GM12878 (cell line): ENCODE data around the gene TRPC6. TPM values are rescaled to one million over a fixed set of nuclear protein-coding genes. Genes with fewer than 3 reads are reported as not detected.

Experiments
- ATAC-seq: fragments of 200-7000 bp; cut with Tn5 transposase; 3 replicates; pipeline ENCODE4 v1.9.1; 2020; ENCODE audit warnings: mild to moderate bottlenecking, moderate library complexity
- BruUV-seq: library from RNA; stranded (reverse); fragments of 400-500 nt; replicated peaks from 2 replicates; lab custom pipeline; 2021; lab: Mats Ljungman, UMichigan
- CTCF ChIA-PET: fragments of 300-600 bp; sonication (Branson Sonifier 250); formaldehyde crosslinking; extraction: SDS; loops from one replicate; lab custom pipeline; 2021; ENCODE audit warnings: inconsistent platforms; lab: Yijun Ruan, JAX
- POLR2A ChIA-PET: fragments of 350-600 bp; formaldehyde crosslinking; extraction: SDS; loops from one replicate; lab custom pipeline; 2021; ENCODE audit warnings: inconsistent platforms; lab: Charles Lee
- RAD21 ChIA-PET: fragments of 300-600 bp; sonication (Branson Sonifier 250); formaldehyde crosslinking; loops from one replicate; lab custom pipeline; 2023; ENCODE audit warnings: antibody characterized with exemption; ENCODE audit not compliant: unreplicated experiment; lab: Charles Lee
- SMC1A ChIA-PET: fragments of 300-600 bp; sonication (Branson Sonifier 250); formaldehyde crosslinking; loops from one replicate; lab custom pipeline; 2023; ENCODE audit not compliant: unreplicated experiment, uncharacterized antibody; lab: Charles Lee
- DNase-seq: peaks from one replicate; pipeline ENCODE4 v3.0.0-alpha.2; 2011; ENCODE audit warnings: low read depth, low spot score
- FAIRE-seq: peaks from 3 replicates; lab custom pipeline; 2011; peaks lifted over from hg19 to GRCh38; lab: Jason Lieb, UNC
- H2AFZ ChIP-seq: 2 replicates; pipeline ENCODE4 v1.6.0; 2011; ENCODE audit warnings: low read depth, low read length, control low read depth; ENCODE audit not compliant: control insufficient read depth
- H3K27ac ChIP-seq: 2 replicates; pipeline ENCODE4 v1.5.1; 2011; ENCODE audit warnings: control low read depth; ENCODE audit not compliant: control insufficient read depth, insufficient read depth
- H3K27me3 ChIP-seq, 2 experiments: replicated peaks in 1 of 2; 2 replicates each; pipeline versions ENCODE4 v1.6.0 to v1.6.1; 2011; ENCODE audit warnings: low read length in 1 of 2; ENCODE audit not compliant: control insufficient read depth in 2 of 2, insufficient read depth in 2 of 2
- H3K36me3 ChIP-seq, 2 experiments: 2 replicates each; pipeline ENCODE4 v1.5.1; 2011; ENCODE audit warnings: low read length in 1 of 2; ENCODE audit not compliant: control insufficient read depth in 2 of 2, insufficient read depth in 2 of 2
- H3K4me1 ChIP-seq: 2 replicates; pipeline ENCODE4 v1.6.1; 2011; ENCODE audit warnings: mild to moderate bottlenecking, low read length, moderate library complexity, mixed read lengths; ENCODE audit not compliant: control insufficient read depth, insufficient read depth
- H3K4me2 ChIP-seq: 2 replicates; pipeline ENCODE4 v1.6.0; 2011; ENCODE audit warnings: control low read depth; ENCODE audit not compliant: control insufficient read depth, insufficient read depth
- H3K4me3 ChIP-seq: fragments of 200-600 bp; sonication (generic); 2 replicates; pipeline ENCODE4 v1.5.1; 2016
- H3K79me2 ChIP-seq: 2 replicates; pipeline ENCODE4 v1.6.0; 2011; ENCODE audit warnings: low read length; ENCODE audit not compliant: control insufficient read depth, insufficient read depth
- H3K9ac ChIP-seq: 2 replicates; pipeline ENCODE4 v1.8.0; 2011; ENCODE audit warnings: low read length, control low read depth, mixed read lengths; ENCODE audit not compliant: control insufficient read depth, insufficient read depth
- H3K9me3 ChIP-seq: replicated peaks from 3 replicates; pipeline ENCODE4 v1.5.1; 2011; ENCODE audit warnings: mild to moderate bottlenecking, low read length; ENCODE audit not compliant: control insufficient read depth, insufficient read depth
- H4K20me1 ChIP-seq: 2 replicates; pipeline ENCODE4 v1.6.0; 2011; ENCODE audit not compliant: control insufficient read depth, insufficient read depth
- BHLHE40 ChIP-seq, 2 experiments: fragments of 450-650 bp in 1 of 2; IDR thresholded peaks; 2 replicates each; pipeline ENCODE4 v1.6.1; 2011 to 2017; ENCODE audit warnings: low read depth in 2 of 2, borderline replicate concordance in 1 of 2, improper control_type of control experiment in 1 of 2, low read length in 1 of 2, mild to moderate bottlenecking in 1 of 2
- BMI1 ChIP-seq: fragments of 450-650 bp; IDR thresholded peaks from 2 replicates; pipeline ENCODE4 v1.6.1; 2016; ENCODE audit warnings: mild to moderate bottlenecking, moderate library complexity, borderline replicate concordance
- CBFB ChIP-seq: IDR thresholded peaks from 2 replicates; pipeline ENCODE4 v1.6.1; 2016; ENCODE audit warnings: antibody characterized with exemption, low read depth
- CHD2 ChIP-seq: IDR thresholded peaks from 2 replicates; pipeline ENCODE4 v1.6.1; 2011; ENCODE audit warnings: low read depth, low read length, improper control_type of control experiment, borderline replicate concordance
- CREM ChIP-seq: IDR thresholded peaks from 2 replicates; pipeline ENCODE4 v1.6.1; 2014; ENCODE audit warnings: antibody characterized with exemption, low read depth
- EP300 ChIP-seq, 2 experiments: fragments of 150-350 bp in 1 of 2; IDR thresholded peaks; 2 replicates each; pipeline ENCODE4 v1.6.1; 2011 to 2012; ENCODE audit warnings: low read depth in 2 of 2, low read length in 2 of 2, borderline replicate concordance in 1 of 2, improper control_type of control experiment in 1 of 2, inconsistent platforms in 1 of 2; ENCODE audit not compliant: control insufficient read depth in 1 of 2
- FOS ChIP-seq: IDR thresholded peaks from 3 replicates; pipeline ENCODE4 v1.6.1; 2011; ENCODE audit warnings: borderline replicate concordance; ENCODE audit not compliant: insufficient read length; ENCODE audit errors: extremely low read depth
- IKZF2 ChIP-seq, 2 experiments: fragments of 450-650 bp; IDR thresholded peaks; 2 replicates each; pipeline ENCODE4 v1.6.1; 2017; ENCODE audit warnings: mild to moderate bottlenecking in 2 of 2, moderate library complexity in 2 of 2
- JUND ChIP-seq: IDR thresholded peaks from 2 replicates; pipeline ENCODE4 v1.6.1; 2012; ENCODE audit warnings: low read depth, mild to moderate bottlenecking, low read length, improper control_type of control experiment, moderate library complexity
- KDM1A ChIP-seq: fragments of 200-600 bp; sonication (generic); IDR thresholded peaks from 2 replicates; pipeline ENCODE4 v1.6.1; 2016; ENCODE audit warnings: borderline replicate concordance
- MEF2B ChIP-seq: fragments of 450-650 bp; IDR thresholded peaks from 2 replicates; pipeline ENCODE4 v1.6.1; 2018; ENCODE audit warnings: mild to moderate bottlenecking, moderate library complexity; ENCODE audit not compliant: partially characterized antibody, poor library complexity, severe bottlenecking
- NFIC ChIP-seq: IDR thresholded peaks from 2 replicates; pipeline ENCODE4 v1.6.1; 2012; ENCODE audit warnings: low read depth, mild to moderate bottlenecking, inconsistent platforms, low read length, moderate library complexity
- NR2C2 ChIP-seq: IDR thresholded peaks from 2 replicates; pipeline ENCODE4 v1.6.1; 2011; ENCODE audit warnings: borderline replicate concordance, low read depth; ENCODE audit not compliant: control insufficient read depth, insufficient read length
- PAX5 ChIP-seq: IDR thresholded peaks from 2 replicates; pipeline ENCODE4 v1.6.1; 2011; ENCODE audit warnings: low read depth, low read length, borderline replicate concordance
- POLR2AphosphoS5 ChIP-seq: IDR thresholded peaks from 2 replicates; pipeline ENCODE4 v1.6.1; 2011; ENCODE audit warnings: mild to moderate bottlenecking, low read length, inconsistent platforms
- SIX5 ChIP-seq: IDR thresholded peaks from 2 replicates; pipeline ENCODE4 v1.6.1; 2011; ENCODE audit warnings: mild to moderate bottlenecking, low read depth, low read length, moderate library complexity; ENCODE audit not compliant: severe bottlenecking
- TAF1 ChIP-seq: IDR thresholded peaks from 2 replicates; pipeline ENCODE4 v1.6.1; 2011; ENCODE audit warnings: mild to moderate bottlenecking, low read depth, low read length, borderline replicate concordance
- ZBTB11 ChIP-seq: fragments of 450-650 bp; formaldehyde crosslinking; IDR thresholded peaks from 2 replicates; pipeline ENCODE4 v1.5.0; 2022; ENCODE audit warnings: mild to moderate bottlenecking, missing genetic modification characterization
- ZNF622 ChIP-seq: fragments of 450-650 bp; IDR thresholded peaks from 2 replicates; pipeline ENCODE4 v1.6.1; 2017; ENCODE audit warnings: mild to moderate bottlenecking, inconsistent platforms
- in situ Hi-C: fragments of 300-500 bp; cut with MboI; formaldehyde crosslinking; loops from 9 replicates; pipeline ENCODE4 v1.14.3; 2018; ENCODE audit warnings: mixed read lengths
- intact Hi-C: fragments of 100-400 bp; cut with micrococcal nuclease; formaldehyde crosslinking; loops from one replicate; pipeline ENCODE4 v1.14.2; 2022; ENCODE audit not compliant: unreplicated experiment
- polyA plus RNA-seq, 11 experiments: library from polyadenylated mRNA; depleted of rRNA in 4 of 11; unstranded in 6 of 11; stranded (reverse) in 5 of 11; fragments of >200 nt; fragmentation: Nextera tagmentation in 4 of 11; fragmentation: Illumina TruSeq in 1 of 11; extraction: Ambion mirVana in 4 of 11; extraction: Trizol in 1 of 11; gene quantifications; 1 replicate in 1 of 11; 2 replicates in 10 of 11; pipeline versions ENCODE4 v1.2.1 to v1.2.3, GENCODE V29; 2011 to 2016; ENCODE audit warnings: inconsistent platforms in 2 of 11, missing spikeins in 2 of 11, low read depth in 1 of 11
- total RNA-seq, 4 experiments: library from RNA; depleted of rRNA in 3 of 4; stranded (reverse); fragments of >200 nt in 3 of 4; fragmentation: Illumina TruSeq in 1 of 4; extraction: Trizol in 1 of 4; gene quantifications; 2 replicates each; pipeline versions ENCODE4 v1.2.1 to v1.2.3, GENCODE V29; 2013 to 2021
- TF ChIP-seq, protein P1 (sequence below): fragments of 450-650 bp; IDR thresholded peaks from 2 replicates; pipeline ENCODE4 v1.6.1; 2014; ENCODE audit warnings: mild to moderate bottlenecking

The TRPC6 gene
- total and polyA plus RNA-seq, 10 of the 15 experiments (the other 5 are each of a cell fraction or from before 2014, with no cell fraction given): not detected

GRCh38 chr11:101446238-101446637 is 137.6 kb downstream of the TRPC6 start (continued):
- TF ChIP-seq, protein P1, sequence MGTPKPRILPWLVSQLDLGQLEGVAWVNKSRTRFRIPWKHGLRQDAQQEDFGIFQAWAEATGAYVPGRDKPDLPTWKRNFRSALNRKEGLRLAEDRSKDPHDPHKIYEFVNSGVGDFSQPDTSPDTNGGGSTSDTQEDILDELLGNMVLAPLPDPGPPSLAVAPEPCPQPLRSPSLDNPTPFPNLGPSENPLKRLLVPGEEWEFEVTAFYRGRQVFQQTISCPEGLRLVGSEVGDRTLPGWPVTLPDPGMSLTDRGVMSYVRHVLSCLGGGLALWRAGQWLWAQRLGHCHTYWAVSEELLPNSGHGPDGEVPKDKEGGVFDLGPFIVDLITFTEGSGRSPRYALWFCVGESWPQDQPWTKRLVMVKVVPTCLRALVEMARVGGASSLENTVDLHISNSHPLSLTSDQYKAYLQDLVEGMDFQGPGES: no peak
- no peak for TF ChIP-seq BHLHE40 (IDR thresholded peaks at IDR 0.05; ENCODE audit: borderline replicate concordance in 1 of 2, low read depth in 2 of 2, low read length in 1 of 2)

- in situ Hi-C loops: no loop called here
- Histone ChIP-seq H3K27me3 (no peaks in the 10 kb centered on the region), H3K4me3 (no peak overlapping the region), H3K4me1 (no peaks in the 10 kb centered on the region), H3K9ac (no peak overlapping the region), H4K20me1 (no peaks in the 10 kb centered on the region), H3K27ac (no peak overlapping the region), H3K9me3 (no peaks in the 10 kb centered on the region), H3K36me3 (no peaks in the 10 kb centered on the region), H3K4me2 (no peak overlapping the region), H2AFZ (no peak overlapping the region), H3K79me2 (no peaks in the 10 kb centered on the region)
- FAIRE-seq: no peak
- TF ChIP-seq JUND (no peak), FOS (no peak), KDM1A (no peak), ZBTB11 (CRISPR knock-in tag) (no peak), CBFB (no peak), CHD2 (no peak), PAX5 (no peak), TAF1 (no peak), ZNF622 (no peak), CREM (no peak), MEF2B (no peak), EP300 (IDR thresholded peaks at IDR 0.05; ENCODE audit: borderline replicate concordance in 1 of 2, control insufficient read depth in 1 of 2, low read depth in 2 of 2, low read length in 2 of 2) (no peak), SIX5 (no peak), NR2C2 (no peak), IKZF2 (IDR thresholded peaks at IDR 0.05) (no peak), POLR2AphosphoS5 (no peak), BMI1 (no peak), NFIC (no peak)
- ChIA-PET CTCF (interaction anchor here (0.9 kb wide), 1 partner anchor 8 kb away, joined by 3 read pairs; no protein-coding TSS in a partner anchor), SMC1A (interaction anchor here (0.7 kb wide), 1 partner anchor 512 kb away, joined by 3 read pairs; no protein-coding TSS in a partner anchor), POLR2A (no interaction called here), RAD21 (no interaction called here)
- no TSS peak for BruUV-seq
- ATAC-seq: no peak
- DNase-seq: no peak
- intact Hi-C loops: no loop called here
These were observed 138.0 kb downstream of the TRPC6 start for GRCh38 chr11:101445761-101446160.
